ENCODE results near the gene CELSR1. TPM values are rescaled to one million over a fixed set of nuclear protein-coding genes. Genes with fewer than 3 reads are reported as not detected.

Gene CELSR1
- total and polyA plus RNA-seq, 3 experiments from 2014 or later = 0.15 to 0.33 (median 0.30) TPM

GRCh38 chr22:46463435-46464227 lies 73.8 kb downstream of the CELSR1 start:
- H3K4me3 Mint-ChIP-seq = no peak overlapping the region
- H3K27me3 Mint-ChIP-seq = peaks cover 1 to 12% of the 10 kb centered on the region in 2 donors
- no peaks in the 10 kb centered on the region for H3K36me3 Mint-ChIP-seq
- Histone ChIP-seq H3K36me3 (ENCODE audit: insufficient read depth, low read length) (no peaks in the 10 kb centered on the region), H3K4me3 (ENCODE audit: low read length) (no peak overlapping the region), H3K9me3 (ENCODE audit: low read length) (no peaks in the 10 kb centered on the region), H3K27me3 (ENCODE audit: insufficient read depth, low read length, poor library complexity, severe bottlenecking) (no peaks in the 10 kb centered on the region), H3K27ac (ENCODE audit: low read depth, low read length) (no peak overlapping the region), H3K4me1 (ENCODE audit: insufficient read depth, low read length) (no peaks in the 10 kb centered on the region)
- POLR2A ChIA-PET = no interaction called here
- no peak overlapping the region for H3K27ac Mint-ChIP-seq
- CTCF ChIA-PET = no interaction called here
- no peaks in the 10 kb centered on the region for H3K4me1 Mint-ChIP-seq
- no peaks in the 10 kb centered on the region for H3K9me3 Mint-ChIP-seq
- no peak for DNase-seq

- H3K9me3 Mint-ChIP-seq = no peaks in the 10 kb centered on the region
- no peaks in the 10 kb centered on the region for H3K4me1 Mint-ChIP-seq
- ChIA-PET CTCF (no interaction called here), POLR2A (no interaction called here)
- H3K36me3 ChIP-seq (ENCODE audit: insufficient read depth, low read length) = no peaks in the 10 kb centered on the region
- H3K27ac Mint-ChIP-seq = no peak overlapping the region
- H3K4me3 Mint-ChIP-seq = no peak overlapping the region
- H3K9me3 ChIP-seq (ENCODE audit: low read length) = no peaks in the 10 kb centered on the region
- H3K27ac ChIP-seq (ENCODE audit: low read depth, low read length) = no peak overlapping the region
- H3K27me3 ChIP-seq (ENCODE audit: insufficient read depth, low read length, poor library complexity, severe bottlenecking) = no peaks in the 10 kb centered on the region
- H3K4me1 ChIP-seq (ENCODE audit: insufficient read depth, low read length) = no peaks in the 10 kb centered on the region
- H3K36me3 Mint-ChIP-seq = no peaks in the 10 kb centered on the region
- no peak overlapping the region for H3K4me3 ChIP-seq (ENCODE audit: low read length)
- no peak for DNase-seq
- H3K27me3 Mint-ChIP-seq = peaks cover 3 to 19% of the 10 kb centered on the region in 2 donors
These were observed 74.6 kb downstream of the CELSR1 start for GRCh38 chr22:46462726-46463371.

GRCh38 chr22:46461566-46462180 lies 75.7 kb downstream of the CELSR1 start:
- Histone ChIP-seq H3K4me3 (ENCODE audit: low read length) (no peak overlapping the region), H3K4me1 (ENCODE audit: insufficient read depth, low read length) (no peaks in the 10 kb centered on the region), H3K36me3 (ENCODE audit: insufficient read depth, low read length) (no peaks in the 10 kb centered on the region), H3K9me3 (ENCODE audit: low read length) (no peaks in the 10 kb centered on the region), H3K27ac (ENCODE audit: low read depth, low read length) (no peak overlapping the region), H3K27me3 (ENCODE audit: insufficient read depth, low read length, poor library complexity, severe bottlenecking) (no peaks in the 10 kb centered on the region)
- DNase-seq = no peak
- H3K9me3 Mint-ChIP-seq = no peaks in the 10 kb centered on the region
- no peaks in the 10 kb centered on the region for H3K4me1 Mint-ChIP-seq
- H3K27me3 Mint-ChIP-seq = peaks cover 3 to 26% of the 10 kb centered on the region in 2 donors
- H3K27ac Mint-ChIP-seq = no peak overlapping the region
- CTCF ChIA-PET = no interaction called here
- H3K36me3 Mint-ChIP-seq = no peaks in the 10 kb centered on the region
- H3K4me3 Mint-ChIP-seq = no peak overlapping the region
- POLR2A ChIA-PET = no interaction called here

- CTCF ChIA-PET = no interaction called here
- no peak overlapping the region for H3K27ac ChIP-seq (ENCODE audit: low read depth, low read length)
- no peaks in the 10 kb centered on the region for H3K4me1 Mint-ChIP-seq
- no peaks in the 10 kb centered on the region for H3K36me3 Mint-ChIP-seq
- H3K27me3 ChIP-seq (ENCODE audit: insufficient read depth, low read length, poor library complexity, severe bottlenecking) = no peaks in the 10 kb centered on the region
- no peak for DNase-seq
- no peak overlapping the region for H3K4me3 ChIP-seq (ENCODE audit: low read length)
- POLR2A ChIA-PET = no interaction called here
- H3K36me3 ChIP-seq (ENCODE audit: insufficient read depth, low read length) = no peaks in the 10 kb centered on the region
- no peak overlapping the region for H3K4me3 Mint-ChIP-seq
- H3K27me3 Mint-ChIP-seq = peaks cover 3 to 29% of the 10 kb centered on the region in 2 donors
- no peaks in the 10 kb centered on the region for H3K4me1 ChIP-seq (ENCODE audit: insufficient read depth, low read length)
- H3K9me3 Mint-ChIP-seq = no peaks in the 10 kb centered on the region
- no peaks in the 10 kb centered on the region for H3K9me3 ChIP-seq (ENCODE audit: low read length)
- no peak overlapping the region for H3K27ac Mint-ChIP-seq
These were observed 76.6 kb downstream of the CELSR1 start for GRCh38 chr22:46460857-46461256.

GRCh38 chr22:46459347-46460065 lies 77.9 kb downstream of the CELSR1 start:
- CTCF ChIA-PET = interaction anchor here (1.6 kb wide), 1 partner anchor 92 kb away, joined by 5 read pairs; no protein-coding TSS in a partner anchor
- H3K36me3 Mint-ChIP-seq = no peaks in the 10 kb centered on the region

GRCh38 chr22:46458525-46458924 lies 78.9 kb downstream of the CELSR1 start:
- Mint-ChIP-seq H3K27ac (peak overlapping the region in 1 of 8 donors; percentile 74), H3K9me3 (no peaks in the 10 kb centered on the region), H3K4me1 (no peaks in the 10 kb centered on the region), H3K27me3 (peaks cover 1 to 37% of the 10 kb centered on the region in 2 donors), H3K36me3 (no peaks in the 10 kb centered on the region), H3K4me3 (no peak overlapping the region)
- no peaks in the 10 kb centered on the region for H3K27me3 ChIP-seq (ENCODE audit: insufficient read depth, low read length, poor library complexity, severe bottlenecking)
- H3K4me1 ChIP-seq (ENCODE audit: insufficient read depth, low read length) = no peaks in the 10 kb centered on the region
- H3K9me3 ChIP-seq (ENCODE audit: low read length) = no peaks in the 10 kb centered on the region
- H3K4me3 ChIP-seq (ENCODE audit: low read length) = no peak overlapping the region
- ChIA-PET CTCF (no interaction called here), POLR2A (no interaction called here)
- no peaks in the 10 kb centered on the region for H3K36me3 ChIP-seq (ENCODE audit: insufficient read depth, low read length)
- no peak overlapping the region for H3K27ac ChIP-seq (ENCODE audit: low read depth, low read length)
- DNase-seq = no peak

More at GRCh38 chr22:46459347-46460065, 77.9 kb downstream of the CELSR1 start:
- H3K4me1 Mint-ChIP-seq = no peaks in the 10 kb centered on the region
- H3K27ac ChIP-seq (ENCODE audit: low read depth, low read length) = no peak overlapping the region
- no peak overlapping the region for H3K27ac Mint-ChIP-seq
- H3K9me3 ChIP-seq (ENCODE audit: low read length) = no peaks in the 10 kb centered on the region
- no peaks in the 10 kb centered on the region for H3K36me3 ChIP-seq (ENCODE audit: insufficient read depth, low read length)
- DNase-seq = no peak
- POLR2A ChIA-PET = no interaction called here
- H3K4me3 ChIP-seq (ENCODE audit: low read length) = no peak overlapping the region
- H3K4me3 Mint-ChIP-seq = no peak overlapping the region
- H3K27me3 ChIP-seq (ENCODE audit: insufficient read depth, low read length, poor library complexity, severe bottlenecking) = no peaks in the 10 kb centered on the region
- H3K9me3 Mint-ChIP-seq = no peaks in the 10 kb centered on the region
- H3K4me1 ChIP-seq (ENCODE audit: insufficient read depth, low read length) = no peaks in the 10 kb centered on the region
- peaks cover 3 to 34% of the 10 kb centered on the region in 2 donors for H3K27me3 Mint-ChIP-seq

GRCh38 chr22:46457502-46458488 lies 79.6 kb downstream of the CELSR1 start:
- POLR2A ChIA-PET = no interaction called here
- no peaks in the 10 kb centered on the region for H3K4me1 Mint-ChIP-seq
- peak overlapping the region in 1 of 8 donors; percentile 74 for H3K27ac Mint-ChIP-seq
- Histone ChIP-seq H3K36me3 (ENCODE audit: insufficient read depth, low read length) (no peaks in the 10 kb centered on the region), H3K27ac (ENCODE audit: low read depth, low read length) (no peak overlapping the region), H3K9me3 (ENCODE audit: low read length) (no peaks in the 10 kb centered on the region), H3K4me1 (ENCODE audit: insufficient read depth, low read length) (no peaks in the 10 kb centered on the region), H3K27me3 (ENCODE audit: insufficient read depth, low read length, poor library complexity, severe bottlenecking) (no peaks in the 10 kb centered on the region), H3K4me3 (ENCODE audit: low read length) (no peak overlapping the region)
- DNase-seq = no peak
- CTCF ChIA-PET = no interaction called here
- no peaks in the 10 kb centered on the region for H3K9me3 Mint-ChIP-seq
- peaks cover 1 to 37% of the 10 kb centered on the region in 2 donors for H3K27me3 Mint-ChIP-seq
- no peaks in the 10 kb centered on the region for H3K36me3 Mint-ChIP-seq
- no peak overlapping the region for H3K4me3 Mint-ChIP-seq
